Measurements from ENCODE around the gene CXorf58.

DNA sequence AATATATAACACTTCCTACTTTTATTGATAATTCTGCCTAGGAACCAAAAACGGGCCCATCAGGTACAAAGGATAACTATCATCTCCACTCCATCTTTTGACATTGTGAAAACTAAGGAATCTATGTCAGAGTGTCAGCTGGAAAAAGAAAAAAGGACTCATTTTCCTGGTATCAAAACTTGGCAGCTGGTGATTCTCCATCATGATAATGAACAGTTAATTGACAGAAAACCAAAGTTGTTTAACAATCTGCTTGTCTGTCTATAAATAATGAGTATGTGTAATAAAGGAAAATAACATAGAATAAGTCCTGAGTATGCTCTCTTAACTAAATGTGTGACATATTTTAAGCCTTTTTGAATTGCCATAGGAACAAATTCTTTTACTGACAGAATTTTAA, 31.4 kb downstream of the CXorf58 start:
- TF ChIP-seq EZH2 (IDR thresholded peaks at IDR 0.05; ENCODE audit: borderline replicate concordance, low read depth, low read length, severe bottlenecking) (no peak), POLR2A (IDR thresholded peaks at IDR 0.05; ENCODE audit: low read depth, low read length) (no peak)
- TF ChIP-seq, protein P1, sequence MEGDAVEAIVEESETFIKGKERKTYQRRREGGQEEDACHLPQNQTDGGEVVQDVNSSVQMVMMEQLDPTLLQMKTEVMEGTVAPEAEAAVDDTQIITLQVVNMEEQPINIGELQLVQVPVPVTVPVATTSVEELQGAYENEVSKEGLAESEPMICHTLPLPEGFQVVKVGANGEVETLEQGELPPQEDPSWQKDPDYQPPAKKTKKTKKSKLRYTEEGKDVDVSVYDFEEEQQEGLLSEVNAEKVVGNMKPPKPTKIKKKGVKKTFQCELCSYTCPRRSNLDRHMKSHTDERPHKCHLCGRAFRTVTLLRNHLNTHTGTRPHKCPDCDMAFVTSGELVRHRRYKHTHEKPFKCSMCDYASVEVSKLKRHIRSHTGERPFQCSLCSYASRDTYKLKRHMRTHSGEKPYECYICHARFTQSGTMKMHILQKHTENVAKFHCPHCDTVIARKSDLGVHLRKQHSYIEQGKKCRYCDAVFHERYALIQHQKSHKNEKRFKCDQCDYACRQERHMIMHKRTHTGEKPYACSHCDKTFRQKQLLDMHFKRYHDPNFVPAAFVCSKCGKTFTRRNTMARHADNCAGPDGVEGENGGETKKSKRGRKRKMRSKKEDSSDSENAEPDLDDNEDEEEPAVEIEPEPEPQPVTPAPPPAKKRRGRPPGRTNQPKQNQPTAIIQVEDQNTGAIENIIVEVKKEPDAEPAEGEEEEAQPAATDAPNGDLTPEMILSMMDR (IDR thresholded peaks at IDR 0.05; ENCODE audit: extremely low read depth in 1 of 2, insufficient read depth in 1 of 2, low read depth in 1 of 2, low read length in 2 of 2): no peak

Data from endothelial cell of umbilical vein (primary cell).